ENCODE measurements around the gene PCED1A.

Gene PCED1A

GRCh38 chr20:2840138-2840966, at the start of gene PCED1A, which contains the start of gene VPS16:
Gene PCED1A (minus strand): TSS chr20:2840655. CDS start chr20:2839912, 743 bp downstream.
Gene VPS16 (plus strand): TSS chr20:2840745. CDS start chr20:2840775, 30 bp downstream.
- peak within 1 kb of the TSS; percentile 86 for H3K4me3 ChIP-seq (ENCODE audit: low read length)
- TF ChIP-seq CTCF (IDR thresholded peaks at IDR 0.05; ENCODE audit: insufficient read depth, low read depth, low read length, missing control alignments) = no peak
- peak; percentile 84 for DNase-seq (ENCODE audit: low read depth)

- H3K4me3 ChIP-seq (ENCODE audit: low read length) = no peak overlapping the region
- no peak for DNase-seq (ENCODE audit: low read depth)
- TF ChIP-seq CTCF (IDR thresholded peaks at IDR 0.05; ENCODE audit: insufficient read depth, low read depth, low read length, missing control alignments) = no peak
Measured at GRCh38 chr20:2889797-2890196, 49.3 kb upstream of the PCED1A start.

GRCh38 chr20:2889209-2889608, 48.8 kb upstream of the PCED1A start:
- peak; percentile 63 for DNase-seq (ENCODE audit: low read depth)
- TF ChIP-seq CTCF (IDR thresholded peaks at IDR 0.05; ENCODE audit: insufficient read depth, low read depth, low read length, missing control alignments) = no peak

GRCh38 chr20:2888224-2888955, 47.9 kb upstream of the PCED1A start:
- no peak overlapping the region for H3K4me3 ChIP-seq (ENCODE audit: low read length)
- peak; percentile 36 for DNase-seq (ENCODE audit: low read depth)
- TF ChIP-seq CTCF (IDR thresholded peaks at IDR 0.05; ENCODE audit: insufficient read depth, low read depth, low read length, missing control alignments) = no peak

More at GRCh38 chr20:2889209-2889608, 48.8 kb upstream of the PCED1A start:
- no peak overlapping the region for H3K4me3 ChIP-seq (ENCODE audit: low read length)

GRCh38 chr20:2887715-2888114, 47.3 kb upstream of the PCED1A start:
- H3K4me3 ChIP-seq (ENCODE audit: low read length) = no peak overlapping the region
- DNase-seq (ENCODE audit: low read depth) = no peak
- TF ChIP-seq CTCF (IDR thresholded peaks at IDR 0.05; ENCODE audit: insufficient read depth, low read depth, low read length, missing control alignments) = no peak

- no peak for DNase-seq (ENCODE audit: low read depth)
- no peak for TF ChIP-seq CTCF (IDR thresholded peaks at IDR 0.05; ENCODE audit: insufficient read depth, low read depth, low read length, missing control alignments)
- no peak overlapping the region for H3K4me3 ChIP-seq (ENCODE audit: low read length)
Measured at GRCh38 chr20:2883726-2884637, 43.5 kb upstream of the PCED1A start.
